HCT116 (cell line): ENCODE measurements around the gene TUBB4A. TPM values are rescaled to one million over a fixed set of nuclear protein-coding genes. Genes with fewer than 3 reads are reported as not detected.

Experiments used
- ATAC-seq: fragments of 200-7000 bp; cut with Tn5 transposase; 2 replicates; pipeline ENCODE4 v1.9.1; 2020; ENCODE audit warnings: mild to moderate bottlenecking, moderate library complexity
- BruUV-seq: library from RNA; stranded (reverse); fragments of 400-500 nt; replicated peaks from 2 replicates; lab custom pipeline; 2021; lab: Mats Ljungman, UMichigan
- CTCF ChIA-PET: fragments of 300-600 bp; sonication (Branson Sonifier 250); formaldehyde crosslinking; loops from one replicate; lab custom pipeline; 2021; ENCODE audit warnings: antibody characterized with exemption; lab: Charles Lee
- POLR2A ChIA-PET: fragments of 300-600, 350-600 bp; sonication (Branson Sonifier 250); formaldehyde crosslinking; loops from one replicate; lab custom pipeline; 2021; ENCODE audit warnings: antibody characterized with exemption; lab: Charles Lee
- RAD21 ChIA-PET, 2 experiments: fragments of 300-600 bp; sonication (Branson Sonifier 250); formaldehyde crosslinking; loops; one replicate each; lab custom pipeline; 2023; ENCODE audit warnings: low total read pairs in 2 of 2; ENCODE audit not compliant: uncharacterized antibody in 2 of 2, unreplicated experiment in 2 of 2, low non-redundant PET in 1 of 2; lab: Charles Lee
- DNase-seq: peaks from one replicate; pipeline ENCODE4 v3.0.0-alpha.2; 2010; ENCODE audit warnings: low read depth, low spot score
- H2AFZ ChIP-seq: fragments of 200-600 bp; shearing (Covaris generic), sonication (generic); 2 replicates; pipeline ENCODE4 v1.6.1; 2017; ENCODE audit warnings: low read depth, mixed run types, mixed read lengths, antibody characterized with exemption, low read length; ENCODE audit not compliant: poor library complexity, severe bottlenecking
- H3K27ac ChIP-seq: 2 replicates; pipeline ENCODE4 v1.5.1; 2012; ENCODE audit warnings: low read depth, low read length
- H3K27me3 ChIP-seq: fragments of 200-600 bp; sonication (generic); 2 replicates; pipeline ENCODE4 v1.6.1; 2016; ENCODE audit warnings: mixed run types, low read length, mixed read lengths; ENCODE audit not compliant: insufficient read depth
- H3K36me3 ChIP-seq, 2 experiments: fragments of 200-500 bp in 1 of 2; fragments of 200-600 bp in 1 of 2; sonication (Bioruptor generic) in 1 of 2; sonication (generic) in 1 of 2; 2 replicates each; pipeline versions ENCODE4 v1.5.1 to v1.6.1; 2014 to 2016; ENCODE audit warnings: low read length in 2 of 2, inconsistent platforms in 1 of 2, mixed read lengths in 1 of 2, mixed run types in 1 of 2; ENCODE audit not compliant: insufficient read depth in 2 of 2, control insufficient read depth in 1 of 2
- H3K4me1 ChIP-seq, 2 experiments: fragments of 200-600 bp in 1 of 2; sonication (generic) in 1 of 2; 2 replicates each; pipeline versions ENCODE4 v1.5.1 to v1.6.1; 2012 to 2017; ENCODE audit warnings: low read length in 2 of 2, inconsistent platforms in 1 of 2, mild to moderate bottlenecking in 1 of 2, mixed read lengths in 1 of 2, mixed run types in 1 of 2, moderate library complexity in 1 of 2; ENCODE audit not compliant: insufficient read depth in 2 of 2, control insufficient read depth in 1 of 2
- H3K4me2 ChIP-seq: fragments of 200-600 bp; sonication (generic); 2 replicates; pipeline ENCODE4 v1.6.1; 2017; ENCODE audit warnings: mixed run types, low read length, mixed read lengths
- H3K4me3 ChIP-seq, 2 experiments: fragments of 200-600 bp in 1 of 2; sonication (generic) in 1 of 2; replicated peaks in 1 of 2; 2 replicates each; pipeline ENCODE4 v1.5.1; 2011 to 2016; ENCODE audit warnings: low read length in 2 of 2, control low read depth in 1 of 2, low read depth in 1 of 2, mild to moderate bottlenecking in 1 of 2, mixed read lengths in 1 of 2, mixed run types in 1 of 2
- H3K79me2 ChIP-seq: fragments of 200-600 bp; sonication (generic); 2 replicates; pipeline ENCODE4 v1.6.1; 2017; ENCODE audit warnings: mild to moderate bottlenecking, mixed run types, low read length, moderate library complexity, mixed read lengths; ENCODE audit not compliant: insufficient read depth
- H3K9ac ChIP-seq: fragments of 200-600 bp; sonication (generic); 2 replicates; pipeline ENCODE4 v1.6.1; 2016; ENCODE audit warnings: low read length, mixed read lengths
- H3K9me2 ChIP-seq: fragments of 200-600 bp; sonication (generic), shearing (Covaris generic); 2 replicates; pipeline ENCODE4 v1.6.1; 2017; ENCODE audit warnings: mixed run types, mild to moderate bottlenecking, moderate library complexity; ENCODE audit not compliant: insufficient read depth
- H3K9me3 ChIP-seq, 2 experiments: fragments of 200-500 bp in 1 of 2; fragments of 200-600 bp in 1 of 2; sonication (Bioruptor generic) in 1 of 2; sonication (generic) in 1 of 2; 2 replicates each; pipeline ENCODE4 v1.6.1; 2014 to 2017; ENCODE audit warnings: low read length in 2 of 2, mixed read lengths in 2 of 2, inconsistent platforms in 1 of 2, low read depth in 1 of 2, mild to moderate bottlenecking in 1 of 2, mixed run types in 1 of 2, moderate library complexity in 1 of 2; ENCODE audit not compliant: control insufficient read depth in 1 of 2, insufficient read depth in 1 of 2
- H4K20me1 ChIP-seq: fragments of 200-600 bp; sonication (generic), shearing (Covaris generic); 2 replicates; pipeline ENCODE4 v1.6.1; 2017; ENCODE audit warnings: mixed run types, mild to moderate bottlenecking, moderate library complexity; ENCODE audit not compliant: insufficient read depth
- ATF3 ChIP-seq: IDR thresholded peaks from 2 replicates; pipeline ENCODE4 v1.6.1; 2012
- CEBPB ChIP-seq: IDR thresholded peaks from 2 replicates; pipeline ENCODE4 v1.6.1; 2012; ENCODE audit warnings: low read depth
- CTCF ChIP-seq, 3 experiments: fragments of 200-600 bp in 1 of 3; sonication (generic) in 1 of 3; IDR thresholded peaks in 2 of 3; conservative IDR thresholded peaks in 1 of 3; 2 replicates each; pipeline ENCODE4 v1.5.1; 2012 to 2017; ENCODE audit warnings: low read depth in 2 of 3, low read length in 2 of 3, antibody characterized with exemption in 1 of 3, borderline replicate concordance in 1 of 3, control low read depth in 1 of 3, mild to moderate bottlenecking in 1 of 3, mixed read lengths in 1 of 3, mixed run types in 1 of 3, moderate library complexity in 1 of 3; ENCODE audit not compliant: insufficient read depth in 1 of 3
- EGR1 ChIP-seq: IDR thresholded peaks from 2 replicates; pipeline ENCODE4 v1.6.1; 2012; ENCODE audit warnings: low read depth
- ELF1 ChIP-seq: IDR thresholded peaks from 2 replicates; pipeline ENCODE4 v1.6.1; 2012; ENCODE audit warnings: low read depth, borderline replicate concordance
- EZH2 ChIP-seq: fragments of 200-600 bp; sonication (generic); IDR thresholded peaks from 2 replicates; pipeline ENCODE4 v1.6.1; 2017; ENCODE audit warnings: antibody characterized with exemption, mixed run types
- FOSL1 ChIP-seq: IDR thresholded peaks from 2 replicates; pipeline ENCODE4 v1.6.1; 2012; ENCODE audit warnings: low read depth
- JUND ChIP-seq: IDR thresholded peaks from 2 replicates; pipeline ENCODE4 v1.6.1; 2012
- MAX ChIP-seq: IDR thresholded peaks from 2 replicates; pipeline ENCODE4 v1.6.1; 2012
- POLR2A ChIP-seq: IDR thresholded peaks from 2 replicates; pipeline ENCODE4 v1.7.0; 2011; ENCODE audit warnings: borderline replicate concordance; ENCODE audit not compliant: insufficient read depth, insufficient read length; ENCODE audit errors: extremely low read depth
- POLR2AphosphoS5 ChIP-seq: IDR thresholded peaks from 2 replicates; pipeline ENCODE4 v1.6.1; 2011; ENCODE audit warnings: mild to moderate bottlenecking, low read depth, low read length, moderate library complexity
- REST ChIP-seq: IDR thresholded peaks from 2 replicates; pipeline ENCODE4 v1.6.1; 2012; ENCODE audit warnings: low read depth
- SIN3A ChIP-seq: IDR thresholded peaks from 2 replicates; pipeline ENCODE4 v1.6.1; 2012; ENCODE audit warnings: low read depth
- SP1 ChIP-seq: IDR thresholded peaks from 2 replicates; pipeline ENCODE4 v1.6.1; 2012; ENCODE audit warnings: low read depth
- SRF ChIP-seq: IDR thresholded peaks from 2 replicates; pipeline ENCODE4 v1.6.1; 2012; ENCODE audit warnings: low read depth
- TCF7L2 ChIP-seq: IDR thresholded peaks from 2 replicates; pipeline ENCODE4 v1.7.0; 2011; ENCODE audit warnings: borderline replicate concordance, inconsistent platforms; ENCODE audit not compliant: insufficient read depth, insufficient read length; ENCODE audit errors: extremely low read depth
- ZBTB33 ChIP-seq: IDR thresholded peaks from 2 replicates; pipeline ENCODE4 v1.6.1; 2011; ENCODE audit warnings: mild to moderate bottlenecking, low read length, moderate library complexity; ENCODE audit not compliant: insufficient replicate concordance; ENCODE audit errors: extremely low read depth
- ZFX ChIP-seq: fragments of 450-650 bp; IDR thresholded peaks from 2 replicates; pipeline ENCODE4 v1.6.1; 2017
- ZNF274 ChIP-seq: fragments of 200-500 bp; sonication (Bioruptor generic); IDR thresholded peaks from 2 replicates; pipeline ENCODE4 v1.6.1; 2014; ENCODE audit warnings: mild to moderate bottlenecking, low read depth, low read length, inconsistent platforms
- intact Hi-C: fragments of 100-400 bp; cut with micrococcal nuclease; formaldehyde crosslinking; loops from 2 replicates; pipeline ENCODE4 v1.10.0; 2022
- total RNA-seq: library from RNA; stranded (reverse); gene quantifications from one replicate; pipeline ENCODE4 v1.2.1, GENCODE V29; 2021; ENCODE audit not compliant: unreplicated experiment

The TUBB4A gene
- total RNA-seq, 1 experiment from 2014 or later = 32.5 TPM

GRCh38 chr19:6464070-6464873 is 37.8 kb downstream of the TUBB4A start, which contains the start of gene CRB3:
TSS of gene CRB3 (plus strand) at chr19:6464271. CDS start at chr19:6464702, 431 bp downstream.
- H3K9me3 ChIP-seq = no peaks in the 10 kb centered on the region
- no peaks in the 10 kb centered on the region for H4K20me1 ChIP-seq
- ATAC-seq = peak; percentile 58
- intact Hi-C loops = no loop called here
- H3K79me2 ChIP-seq = peaks cover 14% of the 10 kb centered on the region
- H3K4me2 ChIP-seq = peak within 1 kb of the TSS; percentile 93
- no TSS peak for BruUV-seq
- CTCF ChIA-PET = no interaction called here
- peaks cover 0 to 10% of the 10 kb centered on the region in 2 experiments; a peak in 2 of 4 replicates for H3K36me3 ChIP-seq
- H3K27me3 ChIP-seq = no peaks in the 10 kb centered on the region
- DNase-seq = peak; percentile 80
- H3K4me1 ChIP-seq = peaks cover 11 to 26% of the 10 kb centered on the region in 2 experiments; a peak in 3 of 4 replicates
- no peaks in the 10 kb centered on the region for H3K9me2 ChIP-seq
- peak within 1 kb of the TSS; percentile 74 for H3K27ac ChIP-seq
- peak within 1 kb of the TSS; percentile 86 for H3K9ac ChIP-seq
- peak within 1 kb of the TSS; percentile 54 for H2AFZ ChIP-seq
- peak within 1 kb of the TSS; percentile 84 to 95 for H3K4me3 ChIP-seq
- POLR2A ChIA-PET = no interaction called here
- RAD21 ChIA-PET = interaction anchor here in 1 of 2 experiments (0.6 kb wide), 1 partner anchor 778 kb away, joined by 5 read pairs; no protein-coding TSS in a partner anchor
- TF ChIP-seq SP1 (peak; percentile 69; the same call in 1 of the 2 replicates), CTCF (IDR thresholded peaks at IDR 0.05 in 2 of 3, conservative IDR thresholded peaks at IDR 0.05 in 1 of 3; ENCODE audit: borderline replicate concordance in 1 of 3, insufficient read depth in 1 of 3, low read depth in 2 of 3, low read length in 2 of 3) (no peak), ZBTB33 (no peak), EZH2 (no peak), REST (no peak), POLR2AphosphoS5 (peak; percentile 89), SRF (no peak), TCF7L2 (peak; percentile 49), SIN3A (peak; percentile 74), JUND (no peak), ZFX (0 out of 2 replicates have a peak, but pooled peaks have one; percentile 49), ZNF274 (no peak), ELF1 (no peak; the same call in 1 of the 2 replicates), ATF3 (no peak), MAX (peak; percentile 61; the same call in 1 of the 2 replicates), FOSL1 (no peak), CEBPB (no peak), POLR2A (no peak), EGR1 (no peak)
